ENCODE measurements around the gene UTRN. TPM values are rescaled to one million over a fixed set of nuclear protein-coding genes. Genes with fewer than 3 reads are reported as not detected.

Gene UTRN
- total RNA-seq, 1 donor from 2014 or later, result 96.4 TPM

GRCh38 chr6:144331491-144331969 lies 46.4 kb downstream of the UTRN start:
- intact Hi-C loops (cut with DNase I), result no loop called here
- no peak for DNase-seq (ENCODE audit: low spot score)

GRCh38 chr6:144332177-144332576 lies 47.0 kb downstream of the UTRN start:
- intact Hi-C loops (cut with DNase I), result no loop called here
- DNase-seq (ENCODE audit: low spot score), result no peak

DNA sequence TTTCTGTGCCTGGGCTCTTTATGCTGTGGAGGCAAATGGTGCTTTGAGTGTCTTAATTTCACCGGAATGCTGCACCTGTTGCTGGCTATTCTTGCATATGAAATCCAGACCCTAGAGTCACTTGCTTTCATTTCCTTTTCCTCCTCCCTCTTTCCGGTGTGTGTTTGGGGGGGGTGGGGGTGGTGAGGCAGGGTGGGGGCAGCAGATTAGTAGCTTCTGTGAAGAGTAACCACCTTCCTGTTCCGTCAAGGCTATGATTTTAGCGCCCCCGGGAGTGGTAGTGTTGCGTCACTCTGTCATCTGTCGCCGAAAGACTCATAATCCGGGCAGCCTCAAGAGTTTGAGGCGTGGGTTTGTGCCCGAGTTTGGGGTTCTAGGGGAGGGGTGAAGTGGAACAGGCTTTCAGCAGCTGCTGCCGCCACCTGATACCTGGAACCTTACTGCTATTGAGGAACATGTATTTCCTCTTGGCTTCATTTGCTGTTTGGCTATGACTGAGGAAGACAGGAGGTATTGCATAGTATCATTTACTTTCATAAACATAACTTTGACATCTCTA lies 49.1 kb downstream of the UTRN start:
- no peak for DNase-seq (ENCODE audit: low spot score)
- intact Hi-C loops (cut with DNase I), result no loop called here

Other genes with a start within 250 kb of the UTRN start
- gene SF3B5, start 189.8 kb upstream of the UTRN start, total RNA-seq, result 96.3 TPM
- gene STX11, start 134.8 kb upstream of the UTRN start, total RNA-seq, result 8.8 TPM

All from cardiac septum (tissue), 1 donor.